LoVo (cell line): ENCODE data around the gene XXYLT1.
"Not testable (repeated sequence)": the region's sequence is repeated elsewhere in the genome, so short reads cannot be mapped to it uniquely, and the experiment has no call there.

Source experiments
- DNase-seq: peaks from one replicate; pipeline ENCODE4 v3.0.0-alpha.2; 2016; ENCODE audit warnings: low spot score

The XXYLT1 gene

GRCh38 chr3:195250473-195251251 lies 20.3 kb downstream of the XXYLT1 start:
- DNase-seq, result no peak

GRCh38 chr3:195249858-195250464 lies 21.0 kb downstream of the XXYLT1 start:
- no peak for DNase-seq

- DNase-seq, result no peak
These were observed 21.7 kb downstream of the XXYLT1 start for GRCh38 chr3:195249057-195249770.

- DNase-seq, result no peak
These were observed 22.7 kb downstream of the XXYLT1 start for GRCh38 chr3:195248281-195248680.

GRCh38 chr3:195247863-195248189 lies 23.1 kb downstream of the XXYLT1 start:
- DNase-seq, result no peak

- DNase-seq, result no peak
These were observed 23.7 kb downstream of the XXYLT1 start for GRCh38 chr3:195247086-195247862.

- DNase-seq, result no peak
These were observed 24.4 kb downstream of the XXYLT1 start for GRCh38 chr3:195246581-195246995.

- DNase-seq, result no peak
These were observed 25.4 kb downstream of the XXYLT1 start for GRCh38 chr3:195245531-195245951.

GRCh38 chr3:195241592-195242355 lies 29.2 kb downstream of the XXYLT1 start:
- DNase-seq, result no peak

- DNase-seq, result peak; percentile 27
These were observed 30.0 kb downstream of the XXYLT1 start for GRCh38 chr3:195240939-195241338.

GRCh38 chr3:195240171-195240701 lies 30.7 kb downstream of the XXYLT1 start:
- DNase-seq, result no peak

GRCh38 chr3:195239121-195239520 lies 31.8 kb downstream of the XXYLT1 start:
- no peak for DNase-seq

GRCh38 chr3:195238586-195239118 lies 32.3 kb downstream of the XXYLT1 start:
- no peak for DNase-seq

GRCh38 chr3:195238081-195238571 lies 32.8 kb downstream of the XXYLT1 start:
- no peak for DNase-seq

- DNase-seq, result no peak
These were observed 34.0 kb downstream of the XXYLT1 start for GRCh38 chr3:195236801-195237570.

GRCh38 chr3:195236076-195236798 lies 34.7 kb downstream of the XXYLT1 start:
- no peak for DNase-seq

GRCh38 chr3:195230244-195230643 lies 40.7 kb downstream of the XXYLT1 start:
- DNase-seq, result no peak

GRCh38 chr3:195228886-195229285 lies 42.1 kb downstream of the XXYLT1 start:
- DNase-seq, result not testable (repeated sequence)

- DNase-seq, result no peak
These were observed 43.1 kb downstream of the XXYLT1 start for GRCh38 chr3:195227871-195228270.
